Activated CD4-positive, alpha-beta T cell treated with anti-CD3 and anti-CD28 coated beads, Interleukin-10, Interleukin-2, amounts not matched to agents 100 ng/mL and 50 ng/mL, durations not matched to agents 16 hours and 8 hours (primary cell): ENCODE measurements around the gene KIAA0232.
A peak's percentile ranks its signal among the peaks of the same experiment; 100 is the strongest.
"Not testable (repeated sequence)": the region's sequence is repeated elsewhere in the genome, so short reads cannot be mapped to it uniquely, and the experiment has no call there.

ENCODE experiments used
- DNase-seq: peaks from one replicate; pipeline ENCODE4 v3.0.0-alpha.2; 2020

Gene KIAA0232

GRCh38 chr4:6887591-6888371, 105.3 kb downstream of the KIAA0232 start:
- no peak for DNase-seq

GRCh38 chr4:6888506-6889071, 106.1 kb downstream of the KIAA0232 start:
- no peak for DNase-seq

GRCh38 chr4:6889101-6889735, 106.7 kb downstream of the KIAA0232 start:
- no peak for DNase-seq

- DNase-seq: no peak
Observed at GRCh38 chr4:6889736-6890324, 107.3 kb downstream of the KIAA0232 start.

GRCh38 chr4:6890358-6890757, 107.8 kb downstream of the KIAA0232 start:
- no peak for DNase-seq

GRCh38 chr4:6890971-6891370, 108.4 kb downstream of the KIAA0232 start:
- not testable (repeated sequence) for DNase-seq

GRCh38 chr4:6891436-6892170, 109.1 kb downstream of the KIAA0232 start:
- DNase-seq: peak; percentile 26

- DNase-seq: peak; percentile 73
Observed at GRCh38 chr4:6892190-6892908, 109.8 kb downstream of the KIAA0232 start.

- DNase-seq: no peak
Observed at GRCh38 chr4:6892909-6893202, 110.3 kb downstream of the KIAA0232 start.

GRCh38 chr4:6893449-6894085, 111.0 kb downstream of the KIAA0232 start:
- DNase-seq: peak; percentile 58

GRCh38 chr4:6894086-6894478, 111.6 kb downstream of the KIAA0232 start:
- no peak for DNase-seq

GRCh38 chr4:6894528-6895498, 112.3 kb downstream of the KIAA0232 start:
- no peak for DNase-seq

GRCh38 chr4:6896035-6896434, 113.5 kb downstream of the KIAA0232 start:
- DNase-seq: no peak

GRCh38 chr4:6898763-6899162, 116.2 kb downstream of the KIAA0232 start:
- DNase-seq: peak; percentile 68

GRCh38 chr4:6900181-6900812, 117.8 kb downstream of the KIAA0232 start:
- no peak for DNase-seq

GRCh38 chr4:6900956-6901355, 118.4 kb downstream of the KIAA0232 start:
- DNase-seq: no peak

- no peak for DNase-seq
Observed at GRCh38 chr4:6901669-6902317, 119.3 kb downstream of the KIAA0232 start.

- no peak for DNase-seq
Observed at GRCh38 chr4:6902318-6903042, 120.0 kb downstream of the KIAA0232 start.
